Suppressor macrophage treated with lipopolysaccharide for 4 hours (primary cell): ENCODE data around the gene UQCC2.

Experiments
- DNase-seq: peaks from one replicate; pipeline ENCODE4 v3.0.0-alpha.2; 2020

Gene UQCC2

GRCh38 chr6:33724102-33725023, 12.9 kb upstream of the UQCC2 start:
- no peak for DNase-seq

- no peak for DNase-seq
Observed at GRCh38 chr6:33723371-33724085, 12.0 kb upstream of the UQCC2 start.

GRCh38 chr6:33722103-33722623, 10.7 kb upstream of the UQCC2 start:
- no peak for DNase-seq

- DNase-seq: no peak
Observed at GRCh38 chr6:33721508-33721907, 10.0 kb upstream of the UQCC2 start.

- DNase-seq: peak; percentile 14
Observed at GRCh38 chr6:33720998-33721397, 9.5 kb upstream of the UQCC2 start.

GRCh38 chr6:33719326-33719987, 8.0 kb upstream of the UQCC2 start:
- no peak for DNase-seq

- DNase-seq: no peak
Observed at GRCh38 chr6:33718713-33719112, 7.2 kb upstream of the UQCC2 start.

- no peak for DNase-seq
Observed at GRCh38 chr6:33717934-33718455, 6.5 kb upstream of the UQCC2 start.

- no peak for DNase-seq
Observed at GRCh38 chr6:33716890-33717632, 5.6 kb upstream of the UQCC2 start.

- no peak for DNase-seq
Observed at GRCh38 chr6:33716379-33716778, 4.9 kb upstream of the UQCC2 start.

GRCh38 chr6:33714385-33715040, 3.0 kb upstream of the UQCC2 start:
- no peak for DNase-seq

- no peak for DNase-seq
Observed at GRCh38 chr6:33713786-33714185, 2.3 kb upstream of the UQCC2 start.

GRCh38 chr6:33712914-33713313, 1.4 kb upstream of the UQCC2 start:
- no peak for DNase-seq

GRCh38 chr6:33710296-33711121, 991 bp downstream of the UQCC2 start:
- DNase-seq: no peak

- no peak for DNase-seq
Observed at GRCh38 chr6:33709605-33710295, 1.8 kb downstream of the UQCC2 start.

GRCh38 chr6:33708516-33709204, 2.8 kb downstream of the UQCC2 start:
- no peak for DNase-seq

- DNase-seq: no peak
Observed at GRCh38 chr6:33707771-33708170, 3.7 kb downstream of the UQCC2 start.

GRCh38 chr6:33705955-33706725, 5.4 kb downstream of the UQCC2 start:
- DNase-seq: no peak
